GM23248 (cell line): ENCODE measurements around the gene GDAP1L1.

Experiments
- EZH2 ChIP-seq: fragments of 200-600 bp; sonication (generic); IDR thresholded peaks from 2 replicates; pipeline ENCODE4 v1.6.1; 2018; ENCODE audit warnings: antibody characterized with exemption, mild to moderate bottlenecking; ENCODE audit not compliant: insufficient read depth, poor library complexity, severe bottlenecking
- EZH2phosphoT487 ChIP-seq: fragments of 200-600 bp; sonication (generic); IDR thresholded peaks from 2 replicates; pipeline ENCODE4 v1.6.1; 2018; ENCODE audit warnings: antibody characterized with exemption, moderate library complexity, mild to moderate bottlenecking, low read depth; ENCODE audit not compliant: insufficient read depth

GRCh38 chr20:44301285-44301684 lies 54.2 kb downstream of the GDAP1L1 start:
- no peak for TF ChIP-seq EZH2
- no peak for TF ChIP-seq EZH2phosphoT487
